ENCODE measurements around the gene ERBB4.

ERBB4 gene

DNA sequence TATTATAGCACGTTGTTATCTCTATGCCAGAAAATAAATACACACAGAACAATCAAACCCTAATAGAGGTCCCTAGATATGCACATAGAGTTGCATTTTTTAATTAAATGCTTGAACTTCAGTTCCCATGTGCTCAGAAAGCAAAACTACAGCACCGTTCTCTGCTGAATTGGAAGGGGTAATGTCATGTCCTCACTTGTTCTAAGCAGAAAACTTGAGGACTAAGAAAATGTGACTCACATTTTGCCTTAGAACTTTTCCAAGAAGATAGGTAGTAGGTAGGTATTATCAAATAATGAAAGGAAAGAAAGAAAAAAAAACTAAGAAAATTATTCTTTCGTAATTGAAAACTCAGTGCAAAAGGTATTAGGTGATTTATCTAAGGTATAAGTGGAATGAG is 607.3 kb downstream of the ERBB4 start:
- DNase-seq (ENCODE audit: low read depth in 2 of 2), result no peak

- no peak for DNase-seq (ENCODE audit: low read depth in 2 of 2)
Observed at GRCh38 chr2:211930331-211930730, 608.3 kb downstream of the ERBB4 start.

DNA sequence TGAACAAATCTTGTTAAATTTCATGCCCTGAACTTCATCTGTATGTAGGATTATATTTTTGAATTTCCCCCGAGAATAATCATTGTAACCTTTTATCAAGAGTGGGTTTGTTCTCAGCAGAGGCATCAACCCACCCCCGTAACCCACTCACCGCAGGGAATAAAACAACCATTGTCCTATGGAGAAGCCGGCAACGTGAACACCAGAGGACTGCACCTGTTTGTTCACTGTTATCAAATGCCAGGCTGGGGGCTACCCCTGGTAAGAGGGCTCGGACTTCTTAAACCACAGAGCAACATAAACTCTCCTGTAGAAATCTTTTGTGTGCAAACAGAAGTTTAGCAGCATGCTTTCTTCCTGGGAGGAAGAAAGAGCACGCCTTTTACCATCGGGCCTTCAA is 610.4 kb downstream of the ERBB4 start:
- no peak for DNase-seq (ENCODE audit: low read depth in 2 of 2)

DNA sequence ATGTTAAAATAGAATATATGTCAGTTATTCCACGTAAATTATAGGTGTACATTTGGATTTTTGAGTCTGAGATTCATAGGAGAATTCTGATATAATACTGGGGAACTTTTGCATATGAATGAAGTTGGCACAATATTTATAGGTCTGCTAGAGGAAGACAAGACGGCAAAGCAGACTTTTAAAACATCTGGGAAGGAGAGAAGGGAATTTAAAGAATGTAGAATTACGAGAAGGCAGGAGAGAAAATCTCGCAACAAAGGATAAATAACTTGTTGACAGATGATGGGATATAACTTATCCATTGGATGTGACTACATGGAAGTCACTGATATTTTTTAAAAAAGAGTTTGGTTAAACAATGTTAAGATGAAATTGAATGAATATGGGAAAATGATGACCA is 615.6 kb downstream of the ERBB4 start:
- DNase-seq (ENCODE audit: low read depth in 2 of 2), result no peak

GRCh38 chr2:211903961-211904360 is 634.6 kb downstream of the ERBB4 start:
- no peak for DNase-seq (ENCODE audit: low read depth in 2 of 2)

DNA sequence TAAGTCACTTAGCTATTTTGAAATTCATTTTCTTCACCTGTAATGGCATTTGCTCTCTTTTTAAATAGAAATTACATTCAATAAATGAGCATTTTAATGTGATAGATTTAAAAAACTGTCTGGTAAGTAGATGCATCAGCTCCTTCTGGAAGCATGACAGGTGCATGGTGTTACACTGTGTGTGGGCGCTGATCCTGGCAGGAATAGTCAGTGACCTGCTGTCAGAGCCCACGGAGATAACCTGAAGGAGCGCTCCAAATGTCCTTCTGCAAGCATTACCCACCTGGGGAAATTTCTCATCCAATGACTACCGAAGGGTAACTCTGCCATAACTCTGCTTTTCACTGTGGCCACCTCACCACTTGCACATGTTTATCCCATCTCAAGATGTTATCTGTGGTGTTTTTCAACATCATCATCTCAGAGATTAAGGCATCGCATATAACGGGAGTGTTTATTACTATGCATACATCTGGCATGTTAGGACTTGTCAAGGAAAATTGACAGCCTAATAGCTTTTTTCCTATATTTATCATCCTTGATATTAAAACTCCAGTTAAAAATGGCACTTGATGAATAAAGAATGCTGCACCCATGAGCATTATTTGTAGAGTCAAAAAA is 637.3 kb downstream of the ERBB4 start:
- DNase-seq (ENCODE audit: low read depth in 2 of 2), result no peak

- DNase-seq (ENCODE audit: low read depth in 2 of 2), result no peak
Observed at GRCh38 chr2:211900518-211900917, 638.1 kb downstream of the ERBB4 start.

GRCh38 chr2:211900000-211900399 is 638.6 kb downstream of the ERBB4 start:
- no peak for DNase-seq (ENCODE audit: low read depth in 2 of 2)

GRCh38 chr2:211898702-211899101 is 639.9 kb downstream of the ERBB4 start:
- no peak for DNase-seq (ENCODE audit: low read depth in 2 of 2)

DNA sequence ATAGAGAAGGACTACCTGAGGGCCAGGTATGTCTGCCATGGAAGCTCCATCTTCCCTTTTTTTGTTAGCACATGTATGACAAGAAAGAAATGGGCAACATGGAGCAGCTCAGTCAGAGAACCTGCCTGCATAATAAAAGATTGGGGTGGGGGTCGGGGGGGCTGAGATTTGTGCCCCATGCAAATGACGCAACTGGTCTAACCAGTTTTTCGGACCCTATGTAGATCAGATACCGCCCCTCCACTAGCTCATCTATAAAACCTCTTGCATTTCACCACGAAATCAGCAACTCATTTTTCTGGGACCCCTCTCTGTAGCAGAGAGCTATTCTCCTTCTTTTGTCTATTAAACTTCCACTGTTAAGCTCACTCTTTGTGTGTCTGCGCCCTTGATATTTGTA is 657.2 kb downstream of the ERBB4 start:
- DNase-seq (ENCODE audit: low read depth in 2 of 2), result no peak

- no peak for DNase-seq (ENCODE audit: low read depth in 2 of 2)
Observed at GRCh38 chr2:211879323-211879722, 659.3 kb downstream of the ERBB4 start.

DNA sequence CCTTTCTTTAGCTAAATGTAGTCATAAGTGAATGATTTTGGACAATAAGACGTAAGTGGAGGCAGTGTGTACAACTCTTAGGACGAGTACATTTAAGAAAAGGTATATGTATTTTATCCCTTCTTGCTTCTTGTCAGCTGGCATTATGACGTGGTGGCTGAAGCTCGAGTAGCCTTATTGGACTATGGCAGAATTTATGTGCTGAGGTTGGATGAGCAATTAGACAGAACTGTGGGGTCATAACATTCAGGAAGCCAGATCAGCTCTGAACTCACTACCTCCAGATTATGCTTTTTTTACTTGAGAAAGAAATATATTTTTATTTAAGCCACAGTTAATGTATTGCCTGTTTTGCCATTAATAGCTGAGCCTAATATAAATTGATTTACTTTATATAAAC is 661.5 kb downstream of the ERBB4 start:
- no peak for DNase-seq (ENCODE audit: low read depth in 2 of 2)

GRCh38 chr2:211875488-211875887 is 663.1 kb downstream of the ERBB4 start:
- DNase-seq (ENCODE audit: low read depth in 2 of 2), result no peak

DNA sequence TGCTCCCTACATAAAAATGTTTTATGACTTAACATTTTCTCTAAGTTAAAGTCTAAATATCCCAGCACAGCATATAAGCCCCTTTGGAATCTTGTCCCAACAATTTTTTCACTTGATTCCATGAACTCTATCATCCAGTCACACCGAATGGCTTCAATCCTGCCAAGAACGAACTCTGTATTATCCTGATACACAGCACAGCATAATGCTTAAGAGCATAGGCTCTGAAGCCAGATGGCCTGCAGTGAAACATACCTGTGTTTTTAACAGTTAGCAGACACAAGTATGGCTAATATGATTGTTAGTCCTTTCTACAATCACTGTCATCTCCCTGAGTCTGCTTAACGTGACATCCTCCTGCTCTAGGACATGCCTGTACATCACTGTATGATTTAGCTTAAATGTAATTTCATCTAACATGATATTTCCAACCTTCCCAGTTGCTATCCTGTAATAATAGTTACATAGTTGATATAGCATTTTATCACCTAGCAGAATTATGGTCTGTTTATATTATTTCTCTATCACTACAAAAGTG is 669.5 kb downstream of the ERBB4 start:
- DNase-seq (ENCODE audit: low read depth in 2 of 2), result no peak

DNA sequence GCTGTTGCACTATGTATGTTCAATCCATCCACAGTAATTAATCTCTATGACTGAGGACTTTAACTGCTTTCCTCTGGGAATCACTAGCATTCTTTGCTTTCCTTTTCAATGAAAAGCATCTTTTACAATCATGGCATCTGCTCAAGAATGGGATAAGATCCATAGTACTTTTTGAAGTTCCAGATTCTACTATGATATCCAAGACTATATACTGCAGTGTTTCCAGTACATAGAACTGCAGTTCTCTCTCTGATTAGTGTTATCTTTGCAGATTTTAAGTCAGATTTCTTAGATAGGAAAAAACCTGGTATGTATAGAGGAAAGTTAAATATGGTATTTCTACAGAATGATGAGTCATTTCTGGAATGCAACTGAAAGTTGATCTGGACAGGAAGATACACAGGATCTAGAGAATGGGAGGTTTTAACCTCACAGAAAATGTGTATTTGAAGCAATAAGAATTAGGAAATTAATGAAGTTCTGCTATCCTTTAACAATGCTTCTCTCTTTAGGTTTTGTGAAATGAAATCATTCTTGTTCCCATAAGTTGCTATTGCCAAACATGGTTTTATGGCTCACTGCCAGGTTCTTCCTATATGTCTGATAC is 670.7 kb downstream of the ERBB4 start:
- DNase-seq (ENCODE audit: low read depth in 2 of 2), result no peak

DNA sequence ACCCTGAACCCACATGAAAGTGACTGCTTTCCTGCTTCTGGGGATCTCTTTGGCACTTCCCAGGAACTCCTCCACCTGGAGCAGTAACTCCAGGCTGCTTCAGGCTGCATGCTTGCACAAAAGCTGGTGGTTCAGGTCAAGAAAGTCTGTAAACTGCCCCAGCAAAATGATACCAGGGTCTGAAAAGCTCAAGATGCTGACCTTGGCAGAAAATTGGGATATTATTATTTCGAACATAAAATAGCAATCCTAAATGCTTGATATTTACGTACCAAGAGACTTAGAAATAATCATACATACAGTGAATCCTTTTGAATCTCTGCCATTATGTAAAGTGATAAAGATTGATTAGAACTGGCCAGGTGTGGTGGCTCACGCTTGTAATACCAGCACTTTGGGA is 674.3 kb downstream of the ERBB4 start:
- DNase-seq (ENCODE audit: low read depth in 2 of 2), result no peak

GRCh38 chr2:211860224-211860623 is 678.4 kb downstream of the ERBB4 start:
- no peak for DNase-seq (ENCODE audit: low read depth in 2 of 2)

GRCh38 chr2:211854832-211855231 is 683.8 kb downstream of the ERBB4 start:
- no peak for DNase-seq (ENCODE audit: low read depth in 2 of 2)

GRCh38 chr2:211846714-211847113 is 691.9 kb downstream of the ERBB4 start:
- DNase-seq (ENCODE audit: low read depth in 2 of 2), result no peak

GRCh38 chr2:211846036-211846400 is 692.6 kb downstream of the ERBB4 start:
- no peak for DNase-seq (ENCODE audit: low read depth in 2 of 2)

DNA sequence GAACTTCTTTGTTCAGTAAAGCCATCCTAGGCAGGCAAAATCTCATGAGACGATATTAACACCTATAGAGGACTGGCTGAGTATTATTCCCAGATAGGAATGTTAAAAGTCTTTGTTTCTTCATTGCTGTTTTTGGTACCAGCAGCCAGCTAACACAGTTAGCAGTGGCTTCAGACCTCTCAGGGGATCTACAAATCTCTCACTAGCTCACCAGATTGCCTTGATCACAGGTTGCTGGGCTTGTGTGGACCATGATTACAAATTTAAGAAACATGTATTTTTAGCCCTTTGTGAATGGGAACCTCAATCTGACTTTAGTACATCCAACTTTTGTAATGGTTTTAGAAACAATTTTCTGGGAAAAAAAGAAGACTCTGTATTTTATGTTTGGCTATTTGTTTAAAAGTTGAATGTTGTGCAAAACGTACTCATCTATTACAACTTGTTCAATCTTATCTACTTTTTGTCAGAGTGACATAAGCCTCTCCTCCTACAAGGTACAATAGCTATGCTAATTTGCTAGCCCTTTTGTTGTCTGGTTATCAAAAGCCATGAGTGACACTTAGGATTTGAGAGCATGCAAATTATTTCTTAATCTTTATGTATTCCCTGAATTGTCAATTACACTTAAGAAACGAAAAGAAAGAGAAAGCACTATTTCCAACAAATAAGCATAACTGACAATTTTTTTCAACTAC is 693.1 kb downstream of the ERBB4 start:
- no peak for DNase-seq (ENCODE audit: low read depth in 2 of 2)

DNA sequence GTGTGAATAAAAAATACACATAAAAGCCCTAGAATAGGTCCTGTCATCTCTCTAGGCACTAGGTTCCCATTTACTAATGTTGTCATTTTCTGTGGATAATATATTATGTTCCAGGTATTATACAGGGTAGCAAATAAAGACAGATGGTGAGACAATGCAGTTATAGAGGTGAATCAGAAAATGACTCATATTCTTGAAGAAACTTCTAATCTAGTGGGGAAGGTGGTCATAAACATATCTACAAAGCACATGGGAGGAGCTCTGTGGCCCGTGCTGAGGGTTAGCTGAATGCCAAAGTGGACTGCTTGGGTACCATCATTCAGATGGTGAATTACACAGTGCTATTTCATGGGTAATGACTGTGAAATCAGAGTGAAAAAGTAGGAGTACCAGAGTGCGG is 700.9 kb downstream of the ERBB4 start:
- no peak for DNase-seq (ENCODE audit: low read depth in 2 of 2)

- DNase-seq (ENCODE audit: low read depth in 2 of 2), result no peak
Observed at GRCh38 chr2:211837206-211837605, 701.4 kb downstream of the ERBB4 start.

Measured in stimulated activated CD8-positive, alpha-beta memory T cell treated with anti-CD3 and anti-CD28 coated beads, Interleukin-2, amount 100 ng/mL, for 1 hour (primary cell).